Keratinocyte (primary cell): Measurements from ENCODE around the gene SLC66A2.

Source experiments
- EZH2 ChIP-seq: IDR thresholded peaks from one replicate; pipeline ENCODE4 v1.6.1; 2012; ENCODE audit warnings: inconsistent platforms, mild to moderate bottlenecking, low read length, moderate library complexity
- TF ChIP-seq, protein P1 (sequence below), 3 experiments: IDR thresholded peaks in 1 of 3; conservative IDR thresholded peaks in 1 of 3; optimal IDR thresholded peaks in 1 of 3; 2 replicates in 2 of 3; 3 replicates in 1 of 3; pipeline versions ENCODE3 to v1.5.1; 2011; ENCODE audit warnings: low read length in 3 of 3, mild to moderate bottlenecking in 3 of 3, moderate library complexity in 2 of 3, control low read depth in 1 of 3, inconsistent platforms in 1 of 3; ENCODE audit not compliant: insufficient read depth in 2 of 3; ENCODE audit errors: extremely low read depth in 1 of 3

- TF ChIP-seq, protein P1, sequence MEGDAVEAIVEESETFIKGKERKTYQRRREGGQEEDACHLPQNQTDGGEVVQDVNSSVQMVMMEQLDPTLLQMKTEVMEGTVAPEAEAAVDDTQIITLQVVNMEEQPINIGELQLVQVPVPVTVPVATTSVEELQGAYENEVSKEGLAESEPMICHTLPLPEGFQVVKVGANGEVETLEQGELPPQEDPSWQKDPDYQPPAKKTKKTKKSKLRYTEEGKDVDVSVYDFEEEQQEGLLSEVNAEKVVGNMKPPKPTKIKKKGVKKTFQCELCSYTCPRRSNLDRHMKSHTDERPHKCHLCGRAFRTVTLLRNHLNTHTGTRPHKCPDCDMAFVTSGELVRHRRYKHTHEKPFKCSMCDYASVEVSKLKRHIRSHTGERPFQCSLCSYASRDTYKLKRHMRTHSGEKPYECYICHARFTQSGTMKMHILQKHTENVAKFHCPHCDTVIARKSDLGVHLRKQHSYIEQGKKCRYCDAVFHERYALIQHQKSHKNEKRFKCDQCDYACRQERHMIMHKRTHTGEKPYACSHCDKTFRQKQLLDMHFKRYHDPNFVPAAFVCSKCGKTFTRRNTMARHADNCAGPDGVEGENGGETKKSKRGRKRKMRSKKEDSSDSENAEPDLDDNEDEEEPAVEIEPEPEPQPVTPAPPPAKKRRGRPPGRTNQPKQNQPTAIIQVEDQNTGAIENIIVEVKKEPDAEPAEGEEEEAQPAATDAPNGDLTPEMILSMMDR (optimal IDR thresholded peaks at IDR 0.05 in 1 of 3, IDR thresholded peaks at IDR 0.05 in 1 of 3, conservative IDR thresholded peaks at IDR 0.05 in 1 of 3; ENCODE audit: extremely low read depth in 1 of 3, insufficient read depth in 2 of 3, low read length in 3 of 3), result no peak
- TF ChIP-seq EZH2, result no peak
Observed at GRCh38 chr18:79888016-79888415, 63.4 kb downstream of the SLC66A2 start.
